ENCODE results near the gene KAZN. TPM values are rescaled to one million over a fixed set of nuclear protein-coding genes. Genes with fewer than 3 reads are reported as not detected.

KAZN gene
- total and polyA plus RNA-seq, 3 donors from 2014 or later = 12.1 to 14.6 (median 13.8) TPM

GRCh38 chr1:15103211-15103610, 504.7 kb downstream of the KAZN start:
- 77 to 82% methylated on average over 6 to 16 of the region's 17 CpGs for WGBS, 2 donors
- TF ChIP-seq POLR2A (IDR thresholded peaks at IDR 0.05) = no peak
- TF ChIP-seq, protein P1, sequence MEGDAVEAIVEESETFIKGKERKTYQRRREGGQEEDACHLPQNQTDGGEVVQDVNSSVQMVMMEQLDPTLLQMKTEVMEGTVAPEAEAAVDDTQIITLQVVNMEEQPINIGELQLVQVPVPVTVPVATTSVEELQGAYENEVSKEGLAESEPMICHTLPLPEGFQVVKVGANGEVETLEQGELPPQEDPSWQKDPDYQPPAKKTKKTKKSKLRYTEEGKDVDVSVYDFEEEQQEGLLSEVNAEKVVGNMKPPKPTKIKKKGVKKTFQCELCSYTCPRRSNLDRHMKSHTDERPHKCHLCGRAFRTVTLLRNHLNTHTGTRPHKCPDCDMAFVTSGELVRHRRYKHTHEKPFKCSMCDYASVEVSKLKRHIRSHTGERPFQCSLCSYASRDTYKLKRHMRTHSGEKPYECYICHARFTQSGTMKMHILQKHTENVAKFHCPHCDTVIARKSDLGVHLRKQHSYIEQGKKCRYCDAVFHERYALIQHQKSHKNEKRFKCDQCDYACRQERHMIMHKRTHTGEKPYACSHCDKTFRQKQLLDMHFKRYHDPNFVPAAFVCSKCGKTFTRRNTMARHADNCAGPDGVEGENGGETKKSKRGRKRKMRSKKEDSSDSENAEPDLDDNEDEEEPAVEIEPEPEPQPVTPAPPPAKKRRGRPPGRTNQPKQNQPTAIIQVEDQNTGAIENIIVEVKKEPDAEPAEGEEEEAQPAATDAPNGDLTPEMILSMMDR (IDR thresholded peaks at IDR 0.05) = no peak
- Histone ChIP-seq H3K27me3 (no peaks in the 10 kb centered on the region), H3K4me1 (no peaks in the 10 kb centered on the region), H3K27ac (no peak overlapping the region), H3K9me3 (no peaks in the 10 kb centered on the region), H3K36me3 (ENCODE audit: low read depth, missing control alignments) (no peaks in the 10 kb centered on the region), H3K4me3 (no peak overlapping the region)
- DNase-seq = no peak
- intact Hi-C loops (cut with DNase I; ENCODE audit: low total_unique reads) = no loop called here

DNA sequence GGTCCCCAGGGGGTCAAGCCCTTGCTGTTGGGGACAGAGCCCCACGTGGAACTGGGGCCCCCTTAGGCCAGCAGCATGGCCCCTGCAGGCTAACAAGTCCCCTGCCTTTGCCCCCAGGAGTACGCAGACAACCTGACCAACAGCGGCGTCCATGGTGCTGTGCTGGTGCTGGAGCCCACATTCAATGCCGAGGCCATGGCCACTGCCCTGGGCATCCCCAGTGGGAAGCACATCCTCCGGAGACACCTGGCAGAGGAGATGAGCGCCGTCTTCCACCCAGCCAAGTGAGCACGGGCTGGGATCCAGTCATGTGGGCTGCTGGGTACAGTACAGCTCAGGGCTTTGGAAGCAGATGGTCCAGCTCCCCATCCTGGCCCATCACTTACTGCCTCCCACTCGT, 505.4 kb downstream of the KAZN start:
- intact Hi-C loops (cut with DNase I; ENCODE audit: low total_unique reads) = no loop called here
- no peaks in the 10 kb centered on the region for H3K27me3 ChIP-seq
- 86 to 95% methylated on average over 5 to 10 of the region's 10 CpGs for WGBS, 2 donors
- H3K36me3 ChIP-seq (ENCODE audit: low read depth, missing control alignments) = no peaks in the 10 kb centered on the region
- H3K9me3 ChIP-seq = no peaks in the 10 kb centered on the region
- no peak overlapping the region for H3K4me3 ChIP-seq
- no peak for DNase-seq
- no peak for TF ChIP-seq POLR2A (IDR thresholded peaks at IDR 0.05)
- TF ChIP-seq, protein P1 (IDR thresholded peaks at IDR 0.05) = no peak
- no peaks in the 10 kb centered on the region for H3K4me1 ChIP-seq
- H3K27ac ChIP-seq = no peak overlapping the region

DNA sequence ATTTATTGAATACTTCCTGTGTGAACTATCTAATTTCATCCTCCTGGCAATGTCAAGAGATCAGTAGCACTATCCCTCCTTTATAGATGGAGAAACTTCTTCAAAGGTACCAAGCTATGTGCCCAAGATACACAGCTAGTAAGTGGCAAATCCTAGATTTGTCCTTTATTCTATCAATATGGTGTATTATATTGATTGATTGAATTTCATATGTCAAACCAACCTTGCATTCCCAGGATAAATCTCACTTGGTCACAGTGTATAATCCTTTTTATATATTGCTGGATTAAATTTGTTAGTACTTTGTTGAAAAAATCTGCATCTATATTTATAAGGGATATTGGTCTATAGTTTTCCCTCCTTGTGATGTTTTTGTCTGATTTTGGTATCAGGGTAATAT, 506.3 kb downstream of the KAZN start:
- Histone ChIP-seq H3K4me3 (no peak overlapping the region), H3K36me3 (ENCODE audit: low read depth, missing control alignments) (no peaks in the 10 kb centered on the region), H3K27ac (no peak overlapping the region), H3K27me3 (no peaks in the 10 kb centered on the region), H3K4me1 (no peaks in the 10 kb centered on the region), H3K9me3 (no peaks in the 10 kb centered on the region)
- DNase-seq = no peak
- TF ChIP-seq POLR2A (IDR thresholded peaks at IDR 0.05) = no peak
- TF ChIP-seq, protein P1 (IDR thresholded peaks at IDR 0.05) = no peak
- intact Hi-C loops (cut with DNase I; ENCODE audit: low total_unique reads) = no loop called here

- no peaks in the 10 kb centered on the region for H3K4me1 ChIP-seq
- no peak overlapping the region for H3K27ac ChIP-seq
- WGBS, 2 donors = 57 to 76% methylated on average over 7 of the region's 7 CpGs
- no peak for TF ChIP-seq POLR2A (IDR thresholded peaks at IDR 0.05)
- TF ChIP-seq, protein P1 (IDR thresholded peaks at IDR 0.05) = no peak
- intact Hi-C loops (cut with DNase I; ENCODE audit: low total_unique reads) = no loop called here
- no peaks in the 10 kb centered on the region for H3K9me3 ChIP-seq
- no peaks in the 10 kb centered on the region for H3K36me3 ChIP-seq (ENCODE audit: low read depth, missing control alignments)
- no peak overlapping the region for H3K4me3 ChIP-seq
- DNase-seq = no peak
- H3K27me3 ChIP-seq = no peaks in the 10 kb centered on the region
Observed at GRCh38 chr1:15106608-15107007, 508.1 kb downstream of the KAZN start.

- H3K27me3 ChIP-seq = no peaks in the 10 kb centered on the region
- H3K27ac ChIP-seq = no peak overlapping the region
- no peak for TF ChIP-seq POLR2A (IDR thresholded peaks at IDR 0.05)
- TF ChIP-seq, protein P1 (IDR thresholded peaks at IDR 0.05) = no peak
- H3K4me1 ChIP-seq = no peaks in the 10 kb centered on the region
- no peaks in the 10 kb centered on the region for H3K36me3 ChIP-seq (ENCODE audit: low read depth, missing control alignments)
- WGBS, 2 donors = 92 to 100% methylated on average over 1 of the region's 1 CpG
- H3K9me3 ChIP-seq = no peaks in the 10 kb centered on the region
- DNase-seq = no peak
- no peak overlapping the region for H3K4me3 ChIP-seq
- intact Hi-C loops (cut with DNase I; ENCODE audit: low total_unique reads) = no loop called here
Observed at GRCh38 chr1:15107058-15107687, 508.7 kb downstream of the KAZN start.

Measured in testis (tissue), 3 donors.